Ovary (tissue), 9 donors: Measurements from ENCODE around the gene RALA. TPM values are rescaled to one million over a fixed set of nuclear protein-coding genes. Genes with fewer than 3 reads are reported as not detected.

Experiments used
- DNase-seq, 5 donors: peaks; one replicate each; pipeline ENCODE4 v3.0.0-alpha.2; 2019 to 2020
- H3K27ac ChIP-seq, 2 donors: fragments of 200-600 bp; one replicate each; pipeline versions ENCODE4 v1.5.1 to v1.8.0; 2019 to 2022
- H3K27me3 ChIP-seq: fragments of 200-600 bp; one replicate; pipeline ENCODE4 v1.8.0; 2022
- H3K36me3 ChIP-seq: fragments of 200-600 bp; sonication (generic); one replicate; pipeline ENCODE4 v1.5.1; 2019
- H3K4me1 ChIP-seq: one replicate; pipeline ENCODE4 v1.8.1; 2013; ENCODE audit warnings: mild to moderate bottlenecking, moderate library complexity; ENCODE audit not compliant: insufficient read depth
- H3K4me3 ChIP-seq: fragments of 200-600 bp; sonication (generic); one replicate; pipeline ENCODE4 v1.5.1; 2017
- H3K9me3 ChIP-seq, 2 donors: fragments of 200-600 bp in 1 of 2; sonication (generic) in 1 of 2; one replicate each; pipeline versions ENCODE4 v1.5.1 to v1.8.1; 2013 to 2019; ENCODE audit warnings: mild to moderate bottlenecking in 1 of 2, moderate library complexity in 1 of 2
- EP300 ChIP-seq: sonication (generic); formaldehyde crosslinking; IDR thresholded peaks from one replicate; pipeline ENCODE4 v1.6.1; 2017; ENCODE audit warnings: antibody characterized with exemption
- POLR2A ChIP-seq: fragments of 450-650 bp; IDR thresholded peaks from one replicate; pipeline ENCODE4 v1.6.1; 2017; ENCODE audit warnings: antibody characterized with exemption, mild to moderate bottlenecking, moderate library complexity
- WGBS, 3 donors: extraction: QIAGEN DNeasy Blood & Tissue Kit in 1 of 3; methylation state at CpG; one replicate each; pipeline versions ENCODE4 v1.1.5 to v1.1.7; 2013 to 2017; 5-methylcytosine and 5-hydroxymethylcytosine counted together
- intact Hi-C, 4 donors: fragments of 100-400 bp; cut with DNase I; formaldehyde crosslinking; loops; one replicate each; pipeline versions ENCODE4 v1.11.0 to v1.15.1; 2022 to 2023
- polyA plus RNA-seq, 2 donors: library from polyadenylated mRNA; stranded (reverse); fragments of 200-250 nt in 1 of 2; fragments of 350-450 nt in 1 of 2; fragmentation: Illumina TruSeq in 1 of 2; extraction: RNeasy Lipid Tissue Mini Kit (QIAGEN cat#74804) in 1 of 2; gene quantifications; one replicate each; pipeline ENCODE4 v1.2.3, GENCODE V29; 2013 to 2014
- total RNA-seq, 7 donors: library from RNA; depleted of rRNA in 2 of 7; stranded (reverse); fragments of >200 nt in 2 of 7; fragmentation: NEBNext Ultra II Directional in 3 of 7; extraction: Animal tissue kit (Norgen Biotek cat#: 25700) in 3 of 7; gene quantifications; one replicate each; pipeline versions ENCODE4 v1.1.0 to v1.2.4, GENCODE V29; 2016 to 2023
- TF ChIP-seq, protein P1 (sequence below), 3 donors: fragments of 450-650 bp in 2 of 3; fragments of 200-600 bp in 1 of 3; IDR thresholded peaks; one replicate each; pipeline versions ENCODE4 v1.5.1 to v1.8.0; 2016 to 2022; ENCODE audit warnings: antibody characterized with exemption in 3 of 3, mild to moderate bottlenecking in 1 of 3
- donor health status: DM: no; HTN: no; CAD: no; lungs with moderate emphysema.
- donor health status: DM: no; HTN: no; CAD: no.
- donor health status: Bipolar disorder and iron deficiency.
- donor health status: DM: yes; HTN: yes; CAD: no.
- donor health status: DM: no; HTN: no; CAD: no.
- donor health status: DM: yes; HTN: yes; CAD: no.

RALA gene
- total and polyA plus RNA-seq, 9 donors: 13.9 to 32.9 (median 25.2) TPM

DNA sequence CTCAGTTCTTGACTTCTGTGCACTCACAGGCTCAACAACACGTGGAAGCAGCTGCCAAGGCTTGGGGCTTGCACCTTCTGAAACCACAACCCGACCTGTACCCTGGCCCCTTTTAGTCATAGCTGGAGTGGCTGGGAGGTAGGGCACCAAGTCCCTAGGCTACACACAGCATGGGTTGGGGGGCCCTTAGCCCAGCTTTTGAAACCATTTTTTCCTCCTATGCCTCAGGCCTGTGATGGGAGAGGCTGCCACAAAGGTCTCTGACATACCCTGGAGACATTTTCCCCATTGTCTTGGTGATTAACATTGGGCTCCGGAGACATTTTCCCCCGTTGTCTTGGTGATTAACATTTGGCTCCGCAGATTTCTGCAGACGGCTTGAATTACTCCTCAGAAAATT, 38.6 kb downstream of the RALA start:
- Histone ChIP-seq H3K27me3 (no peaks in the 10 kb centered on the region), H3K4me3 (no peak overlapping the region), H3K36me3 (no peaks in the 10 kb centered on the region), H3K4me1 (peaks cover 2% of the 10 kb centered on the region), H3K27ac (no peak overlapping the region), H3K9me3 (no peaks in the 10 kb centered on the region)
- no peak for TF ChIP-seq POLR2A
- no peak for TF ChIP-seq EP300
- TF ChIP-seq, protein P1, sequence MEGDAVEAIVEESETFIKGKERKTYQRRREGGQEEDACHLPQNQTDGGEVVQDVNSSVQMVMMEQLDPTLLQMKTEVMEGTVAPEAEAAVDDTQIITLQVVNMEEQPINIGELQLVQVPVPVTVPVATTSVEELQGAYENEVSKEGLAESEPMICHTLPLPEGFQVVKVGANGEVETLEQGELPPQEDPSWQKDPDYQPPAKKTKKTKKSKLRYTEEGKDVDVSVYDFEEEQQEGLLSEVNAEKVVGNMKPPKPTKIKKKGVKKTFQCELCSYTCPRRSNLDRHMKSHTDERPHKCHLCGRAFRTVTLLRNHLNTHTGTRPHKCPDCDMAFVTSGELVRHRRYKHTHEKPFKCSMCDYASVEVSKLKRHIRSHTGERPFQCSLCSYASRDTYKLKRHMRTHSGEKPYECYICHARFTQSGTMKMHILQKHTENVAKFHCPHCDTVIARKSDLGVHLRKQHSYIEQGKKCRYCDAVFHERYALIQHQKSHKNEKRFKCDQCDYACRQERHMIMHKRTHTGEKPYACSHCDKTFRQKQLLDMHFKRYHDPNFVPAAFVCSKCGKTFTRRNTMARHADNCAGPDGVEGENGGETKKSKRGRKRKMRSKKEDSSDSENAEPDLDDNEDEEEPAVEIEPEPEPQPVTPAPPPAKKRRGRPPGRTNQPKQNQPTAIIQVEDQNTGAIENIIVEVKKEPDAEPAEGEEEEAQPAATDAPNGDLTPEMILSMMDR (IDR thresholded peaks at IDR 0.05): no peak
- 95 to 97% (median 97%) methylated on average over 6 of the region's 6 CpGs for WGBS, 3 donors
- no peak for DNase-seq
- intact Hi-C loops: no loop called here

DNA sequence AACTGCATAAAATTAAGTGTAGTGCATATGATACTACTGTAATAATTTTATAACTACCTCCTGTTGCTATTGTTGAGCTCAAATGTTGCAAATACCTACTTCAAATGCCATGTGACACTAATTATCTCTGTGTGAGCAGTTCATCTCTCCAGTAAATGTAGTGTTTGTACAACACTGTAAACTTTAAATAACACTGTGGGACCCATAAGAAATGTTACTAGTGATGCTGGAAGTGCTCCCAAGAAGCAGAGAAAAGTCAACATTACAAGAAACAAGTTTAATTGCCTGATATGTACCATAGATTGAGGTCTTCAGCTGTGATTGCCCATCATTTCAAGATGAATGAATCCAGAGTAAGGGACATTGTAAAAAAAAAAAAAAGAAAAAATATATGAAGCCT, 39.9 kb downstream of the RALA start:
- Histone ChIP-seq H3K36me3 (no peaks in the 10 kb centered on the region), H3K4me1 (peaks cover 4% of the 10 kb centered on the region), H3K27me3 (no peaks in the 10 kb centered on the region), H3K4me3 (no peak overlapping the region), H3K27ac (no peak overlapping the region), H3K9me3 (no peaks in the 10 kb centered on the region)
- TF ChIP-seq POLR2A (no peak), EP300 (no peak)
- TF ChIP-seq, protein P1 (IDR thresholded peaks at IDR 0.05): no peak
- DNase-seq: no peak
- intact Hi-C loops: no loop called here

DNA sequence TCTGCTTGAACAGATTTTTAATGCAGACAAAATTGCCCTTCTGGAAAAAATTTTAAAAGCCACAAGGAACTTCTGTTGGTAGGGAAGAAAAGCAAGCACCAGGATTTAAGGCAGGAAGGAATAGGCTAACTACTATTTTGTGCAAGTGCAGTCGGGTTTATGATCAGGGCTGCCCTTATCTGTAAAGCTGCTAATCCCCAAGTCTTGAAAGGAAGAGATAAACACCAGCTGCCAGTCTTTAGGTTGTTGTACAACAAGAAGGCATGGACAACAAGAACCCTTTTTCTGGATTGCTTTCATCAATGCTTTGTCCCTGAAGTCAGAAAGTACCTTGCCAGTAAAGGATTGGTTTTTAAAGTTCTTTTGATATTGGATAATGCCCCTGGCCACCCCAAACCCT, 40.7 kb downstream of the RALA start:
- intact Hi-C loops: no loop called here
- 50 to 62% (median 53%) methylated on average over 1 of the region's 1 CpG for WGBS, 3 donors
- no peak for DNase-seq
- H3K9me3 ChIP-seq: no peaks in the 10 kb centered on the region
- H3K36me3 ChIP-seq: no peaks in the 10 kb centered on the region
- TF ChIP-seq EP300: no peak
- TF ChIP-seq POLR2A: no peak
- TF ChIP-seq, protein P1 (IDR thresholded peaks at IDR 0.05): no peak
- no peak overlapping the region for H3K27ac ChIP-seq
- no peaks in the 10 kb centered on the region for H3K27me3 ChIP-seq
- H3K4me1 ChIP-seq: peaks cover 2% of the 10 kb centered on the region
- no peak overlapping the region for H3K4me3 ChIP-seq

DNA sequence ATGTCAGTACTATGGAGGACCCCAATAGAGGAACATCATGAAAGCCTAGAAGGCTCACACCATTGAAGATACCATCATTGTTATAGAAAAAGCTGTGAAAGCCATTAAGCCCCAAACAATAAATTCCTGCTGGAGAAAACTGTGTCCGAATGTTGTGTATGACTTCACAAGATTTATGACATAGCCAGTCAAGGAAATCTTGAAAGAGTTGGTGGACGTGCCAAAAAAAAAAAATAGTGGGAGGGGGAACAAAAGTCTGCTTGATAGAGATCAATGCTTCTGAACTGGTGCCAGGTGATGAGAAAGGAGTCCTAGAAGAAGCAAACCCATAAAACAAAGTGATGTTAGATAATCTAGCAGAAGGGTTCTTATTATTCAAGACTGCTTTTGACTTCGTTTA, 41.2 kb downstream of the RALA start:
- no peak overlapping the region for H3K4me3 ChIP-seq
- no peaks in the 10 kb centered on the region for H3K36me3 ChIP-seq
- WGBS, 3 donors: 86 to 92% (median 92%) methylated on average over 3 of the region's 3 CpGs
- intact Hi-C loops: no loop called here
- no peaks in the 10 kb centered on the region for H3K27me3 ChIP-seq
- H3K27ac ChIP-seq: no peak overlapping the region
- no peak for DNase-seq
- TF ChIP-seq EP300: no peak
- TF ChIP-seq, protein P1 (IDR thresholded peaks at IDR 0.05): no peak
- no peak for TF ChIP-seq POLR2A
- no peaks in the 10 kb centered on the region for H3K9me3 ChIP-seq
- peaks cover 2% of the 10 kb centered on the region for H3K4me1 ChIP-seq

GRCh38 chr7:39666562-39666961, 43.2 kb downstream of the RALA start:
- Histone ChIP-seq H3K27ac (no peak overlapping the region), H3K36me3 (no peaks in the 10 kb centered on the region), H3K27me3 (no peaks in the 10 kb centered on the region), H3K4me1 (peaks cover 2% of the 10 kb centered on the region), H3K9me3 (no peaks in the 10 kb centered on the region), H3K4me3 (no peak overlapping the region)
- 92 to 97% (median 96%) methylated on average over 2 of the region's 2 CpGs for WGBS, 3 donors
- no peak for TF ChIP-seq EP300
- no peak for TF ChIP-seq POLR2A
- TF ChIP-seq, protein P1 (IDR thresholded peaks at IDR 0.05): no peak
- DNase-seq: no peak
- intact Hi-C loops: no loop called here
